ENCODE data around the gene IFNG-AS1.

IFNG-AS1 gene

DNA sequence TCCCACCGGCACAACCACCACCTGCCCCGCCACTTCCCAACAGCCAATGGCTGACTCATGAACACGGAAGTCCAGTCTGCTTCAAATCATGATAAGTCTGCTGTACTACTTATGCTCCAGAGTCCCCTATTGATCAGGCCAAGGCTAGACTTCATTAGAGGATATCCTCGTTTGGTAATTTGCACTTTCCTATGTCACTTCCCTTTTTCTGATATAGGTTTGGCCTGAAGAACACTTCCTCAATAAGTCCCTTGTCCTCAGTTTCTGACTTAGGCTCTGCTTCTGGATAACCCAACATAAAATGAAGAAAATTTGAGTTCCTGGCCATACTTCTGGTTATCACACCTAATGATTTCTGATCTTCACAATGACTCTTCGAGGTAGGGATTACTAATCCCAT is 45.3 kb downstream of the IFNG-AS1 start:
- DNase-seq (ENCODE audit: extremely low spot score): no peak
- CTCF ChIA-PET: interaction anchor here (1.3 kb wide), 1 partner anchor 197 kb away, joined by 3 read pairs; no protein-coding TSS in a partner anchor
- no peak for TF ChIP-seq CTCF (IDR thresholded peaks at IDR 0.05; ENCODE audit: control extremely low read depth, extremely low read depth, low read depth, missing control alignments)
- POLR2A ChIA-PET: no interaction called here

DNA sequence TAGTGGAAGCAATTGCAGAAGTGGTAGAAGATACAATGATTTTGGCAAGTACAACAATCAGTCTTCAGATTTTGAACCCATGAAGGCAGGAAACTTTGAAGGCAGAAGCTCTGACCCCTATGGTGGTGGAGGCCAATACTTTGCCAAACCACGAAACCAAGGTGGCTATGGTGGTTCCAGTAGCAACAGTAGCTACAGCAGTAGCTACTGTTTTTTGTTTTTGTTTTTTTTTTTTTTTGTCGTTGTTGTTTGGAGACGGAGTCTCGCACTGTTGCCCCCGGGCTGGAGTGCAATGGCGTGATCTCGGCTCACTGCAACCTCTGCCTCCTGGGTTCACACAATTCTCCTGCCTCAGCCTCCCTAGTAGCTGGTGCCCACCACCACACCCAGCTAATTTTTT is 47.4 kb downstream of the IFNG-AS1 start:
- TF ChIP-seq CTCF (IDR thresholded peaks at IDR 0.05; ENCODE audit: control extremely low read depth, extremely low read depth, low read depth, missing control alignments): no peak
- no peak for DNase-seq (ENCODE audit: extremely low spot score)
- ChIA-PET CTCF (interaction anchor here (1.2 to 1.9 kb wide), 3 partner anchors 20 to 186 kb away, joined by 4 to 5 read pairs (median 4); no protein-coding TSS in a partner anchor), POLR2A (interaction anchor here (0.6 kb wide), 1 partner anchor 21 kb away, joined by 3 read pairs; no protein-coding TSS in a partner anchor)

DNA sequence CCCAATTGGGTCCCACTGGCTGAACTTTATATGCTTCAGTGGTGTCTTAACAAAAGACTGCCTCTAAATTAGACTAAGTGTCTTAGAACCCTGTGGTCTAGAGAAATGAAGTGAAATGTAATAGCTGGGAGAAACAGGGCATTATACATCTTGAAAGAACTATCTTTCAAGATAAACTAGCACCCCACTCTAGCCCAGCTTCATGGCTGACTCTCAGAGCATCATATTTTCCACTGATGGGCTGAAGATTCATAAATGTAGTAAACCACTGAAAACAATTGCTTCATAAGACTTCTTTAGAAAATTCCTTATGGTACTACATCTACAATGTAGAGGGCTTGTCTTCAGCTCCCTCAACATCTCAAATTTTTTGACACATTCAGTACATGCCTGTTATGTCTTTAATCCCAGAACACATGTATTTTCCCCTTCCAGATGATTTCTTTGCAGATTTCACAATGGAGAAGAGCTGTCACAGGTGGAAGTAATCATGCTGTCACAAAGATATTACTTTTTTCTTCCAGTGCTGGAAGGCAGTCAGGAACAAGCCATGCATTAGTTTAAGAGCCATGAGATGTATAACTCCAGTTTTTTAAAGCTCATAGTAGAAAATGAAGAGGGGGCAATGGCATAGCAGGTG is 48.5 kb downstream of the IFNG-AS1 start:
- TF ChIP-seq CTCF (IDR thresholded peaks at IDR 0.05; ENCODE audit: control extremely low read depth, extremely low read depth, low read depth, missing control alignments): no peak
- DNase-seq (ENCODE audit: extremely low spot score): no peak
- ChIA-PET CTCF (interaction anchor here (0.8 to 5.0 kb wide), 9 partner anchors 10 to 279 kb away, joined by 3 to 34 read pairs (median 4); no protein-coding TSS in a partner anchor), POLR2A (no interaction called here)

- no peak for TF ChIP-seq CTCF (IDR thresholded peaks at IDR 0.05; ENCODE audit: control extremely low read depth, extremely low read depth, low read depth, missing control alignments)
- DNase-seq (ENCODE audit: extremely low spot score): no peak
- CTCF ChIA-PET: interaction anchor here (0.7 to 5.0 kb wide), 7 partner anchors 8 to 278 kb away, joined by 3 to 34 read pairs (median 3); no protein-coding TSS in a partner anchor
- POLR2A ChIA-PET: no interaction called here
Measured at GRCh38 chr12:68038650-68039049, 49.4 kb downstream of the IFNG-AS1 start.

DNA sequence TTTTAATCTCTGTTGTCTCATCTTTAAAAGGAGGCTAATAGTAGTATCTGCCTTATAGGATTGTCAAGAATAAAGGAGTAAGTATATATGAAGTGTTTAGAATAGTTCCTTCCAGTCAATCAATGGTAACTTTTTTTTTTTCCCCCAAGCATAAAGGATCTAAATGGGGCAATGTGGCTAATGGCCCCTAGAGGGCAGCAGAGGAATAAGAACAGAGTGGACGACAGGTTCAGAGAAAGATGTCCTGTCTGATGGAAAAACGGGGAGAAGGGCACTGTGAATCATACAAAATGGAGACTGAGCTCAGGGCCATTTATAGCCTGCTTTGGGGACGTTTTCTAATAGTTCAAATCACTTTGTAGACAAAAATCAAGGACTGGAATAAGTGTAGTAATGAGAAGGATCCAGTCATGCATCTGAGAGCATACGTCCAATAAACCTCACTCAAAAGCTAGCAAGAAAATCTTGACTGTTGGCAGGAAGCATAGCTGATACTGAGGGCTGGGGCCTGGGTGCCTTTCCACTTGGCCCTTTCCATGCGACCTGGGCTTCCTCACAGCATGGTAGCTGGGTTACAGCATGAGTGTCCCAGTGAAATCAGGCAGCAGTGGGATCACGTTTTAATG is 51.3 kb downstream of the IFNG-AS1 start:
- ChIA-PET CTCF (interaction anchor here (0.6 to 5.0 kb wide), 36 partner anchors 9 to 1118 kb away, joined by 3 to 34 read pairs (median 4); no protein-coding TSS in a partner anchor), POLR2A (interaction anchor here (0.7 kb wide), 1 partner anchor 325 kb away, joined by 4 read pairs; no protein-coding TSS in a partner anchor)
- peak; percentile 88 for TF ChIP-seq CTCF (IDR thresholded peaks at IDR 0.05; ENCODE audit: control extremely low read depth, extremely low read depth, low read depth, missing control alignments)
- DNase-seq (ENCODE audit: extremely low spot score): peak; percentile 67

GRCh38 chr12:68042212-68042699 is 53.0 kb downstream of the IFNG-AS1 start:
- CTCF ChIA-PET: interaction anchor here (0.8 to 3.2 kb wide), 2 partner anchors 116 to 686 kb away, joined by 3 to 14 read pairs; no protein-coding TSS in a partner anchor
- POLR2A ChIA-PET: no interaction called here
- peak; percentile 37 for DNase-seq (ENCODE audit: extremely low spot score)
- TF ChIP-seq CTCF (IDR thresholded peaks at IDR 0.05; ENCODE audit: control extremely low read depth, extremely low read depth, low read depth, missing control alignments): peak; percentile 19
